Measurements from ENCODE around the gene RBPMS2. TPM values are rescaled to one million over a fixed set of nuclear protein-coding genes. Genes with fewer than 3 reads are reported as not detected.

RBPMS2 gene
- total RNA-seq, 1 experiment from 2014 or later, result 181 TPM

DNA sequence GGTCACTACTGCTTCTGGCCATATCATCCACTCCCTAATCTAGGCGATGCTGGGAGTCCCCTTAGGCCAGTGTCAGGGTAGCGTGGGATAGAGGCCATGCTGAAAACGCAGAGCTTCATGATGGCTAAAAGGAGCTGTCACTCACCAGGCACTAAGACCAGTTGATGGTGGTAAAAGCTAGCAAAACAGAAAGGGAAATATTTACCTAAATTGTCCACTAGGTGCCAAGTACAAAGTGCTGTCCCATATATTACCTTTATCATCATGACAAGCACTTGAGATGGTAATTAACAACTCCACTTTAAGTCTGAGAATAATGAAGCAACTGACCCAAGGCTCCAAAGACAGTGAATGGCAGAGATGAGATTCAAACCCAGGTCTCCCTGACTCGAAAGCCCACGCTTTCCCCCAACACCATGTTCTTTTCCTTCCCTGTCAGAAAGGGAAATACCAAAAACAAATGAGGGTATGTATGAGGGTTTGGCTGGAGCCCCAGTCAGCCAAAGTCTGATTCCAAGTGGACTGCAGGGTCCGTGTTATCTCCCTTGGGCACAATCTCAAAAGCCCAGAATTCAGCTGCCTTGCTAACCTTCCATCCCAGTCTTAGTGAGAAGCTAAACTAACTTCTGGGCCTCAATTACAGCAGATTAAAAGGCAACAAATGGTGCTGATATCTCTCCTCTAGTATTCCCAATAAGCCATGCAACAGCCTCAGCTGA is 84.7 kb downstream of the RBPMS2 start:
- Histone ChIP-seq H3K56ac (ENCODE audit: insufficient read length, low read depth, low read length) (no peak overlapping the region), H3K9me3 (ENCODE audit: control insufficient read depth, low read depth, low read length) (no peaks in the 10 kb centered on the region), H2AFZ (ENCODE audit: low read length) (no peak overlapping the region), H4K8ac (replicated peaks; ENCODE audit: insufficient read length, low read depth, low read length) (no peak overlapping the region), H3K23me2 (ENCODE audit: insufficient read length, low read depth, low read length, poor library complexity, severe bottlenecking) (no peaks in the 10 kb centered on the region), H4K5ac (ENCODE audit: insufficient read length, low read depth, low read length) (no peak overlapping the region), H2BK120ac (ENCODE audit: low read depth, low read length, poor library complexity, severe bottlenecking) (no peak overlapping the region), H2BK12ac (ENCODE audit: insufficient read length, low read depth, low read length) (no peak overlapping the region), H3K79me1 (ENCODE audit: insufficient read depth, low read depth, low read length, poor library complexity, severe bottlenecking) (peaks cover 11% of the 10 kb centered on the region), H2BK5ac (ENCODE audit: insufficient read length, low read length) (no peak overlapping the region), H2BK20ac (ENCODE audit: low read depth, low read length, poor library complexity, severe bottlenecking) (no peak overlapping the region), H3K14ac (ENCODE audit: insufficient read depth, low read length) (no peak overlapping the region), H3K27ac (ENCODE audit: insufficient read length, low read depth, low read length) (no peak overlapping the region), H3K79me2 (ENCODE audit: insufficient read depth, low read length) (peaks cover 5% of the 10 kb centered on the region; the same call in 1 of the 2 replicates), H3K27me3 (ENCODE audit: insufficient read depth, low read length) (no peaks in the 10 kb centered on the region), H3T11ph (ENCODE audit: low read length) (no peak overlapping the region), H3K4me1 (ENCODE audit: insufficient read depth, low read length) (peaks cover 5% of the 10 kb centered on the region; the same call in 1 of the 2 replicates), H3K4ac (ENCODE audit: low read depth, low read length) (no peak overlapping the region), H2AK5ac (ENCODE audit: insufficient read length, low read length) (no peak overlapping the region), H3K18ac (ENCODE audit: insufficient read length, low read depth, low read length) (no peak overlapping the region), H4K91ac (ENCODE audit: insufficient read length, low read depth, low read length) (no peak overlapping the region), H3K4me2 (ENCODE audit: insufficient read depth, insufficient read length, low read length) (no peak overlapping the region), H3K23ac (ENCODE audit: insufficient read length, low read depth, low read length) (no peak overlapping the region), H2BK15ac (ENCODE audit: low read depth, low read length) (no peak overlapping the region), H3K9ac (ENCODE audit: extremely low read depth, insufficient read length, low read length) (no peak overlapping the region), H4K20me1 (ENCODE audit: control insufficient read depth, insufficient read depth, insufficient read length) (no peaks in the 10 kb centered on the region)
- Mint-ChIP-seq H3K27me3 (ENCODE audit: low read depth) (no peaks in the 10 kb centered on the region; the same call in 1 of the 2 replicates), H3K9me3 (no peaks in the 10 kb centered on the region), H3K4me1 (peaks cover 50 to 60% of the 10 kb centered on the region in 2 experiments), H3K27ac (peak overlapping the region; percentile 95; a peak in 4 of 7 replicates), H3K36me3 (ENCODE audit: insufficient read depth in 1 of 3, low read depth in 3 of 3) (peaks cover 63 to 97% (median 74%) of the 10 kb centered on the region in 3 experiments; a peak in 6 of 7 replicates), H3K4me3 (no peak overlapping the region)
- no CpG with 5 or more reads among the region's 6 CpGs for WGBS (ENCODE audit: extremely low coverage, insufficient read length, low lambda C conversion rate)
- no peak for DNase-seq
- TF ChIP-seq, protein P1, sequence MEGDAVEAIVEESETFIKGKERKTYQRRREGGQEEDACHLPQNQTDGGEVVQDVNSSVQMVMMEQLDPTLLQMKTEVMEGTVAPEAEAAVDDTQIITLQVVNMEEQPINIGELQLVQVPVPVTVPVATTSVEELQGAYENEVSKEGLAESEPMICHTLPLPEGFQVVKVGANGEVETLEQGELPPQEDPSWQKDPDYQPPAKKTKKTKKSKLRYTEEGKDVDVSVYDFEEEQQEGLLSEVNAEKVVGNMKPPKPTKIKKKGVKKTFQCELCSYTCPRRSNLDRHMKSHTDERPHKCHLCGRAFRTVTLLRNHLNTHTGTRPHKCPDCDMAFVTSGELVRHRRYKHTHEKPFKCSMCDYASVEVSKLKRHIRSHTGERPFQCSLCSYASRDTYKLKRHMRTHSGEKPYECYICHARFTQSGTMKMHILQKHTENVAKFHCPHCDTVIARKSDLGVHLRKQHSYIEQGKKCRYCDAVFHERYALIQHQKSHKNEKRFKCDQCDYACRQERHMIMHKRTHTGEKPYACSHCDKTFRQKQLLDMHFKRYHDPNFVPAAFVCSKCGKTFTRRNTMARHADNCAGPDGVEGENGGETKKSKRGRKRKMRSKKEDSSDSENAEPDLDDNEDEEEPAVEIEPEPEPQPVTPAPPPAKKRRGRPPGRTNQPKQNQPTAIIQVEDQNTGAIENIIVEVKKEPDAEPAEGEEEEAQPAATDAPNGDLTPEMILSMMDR (conservative IDR thresholded peaks at IDR 0.05), result peak; percentile 47; the same call in 2 of the 3 replicates
